PC-9 (cell line): Measurements from ENCODE around the gene KRTAP5-1.

Experiments
- EZH2 ChIP-seq: fragments of 200-600 bp; sonication (generic); IDR thresholded peaks from 2 replicates; pipeline ENCODE4 v1.8.0; 2017; ENCODE audit warnings: antibody characterized with exemption, low read depth
- TF ChIP-seq, protein P1 (sequence below): fragments of 200-600 bp; sonication (generic); conservative IDR thresholded peaks from 2 replicates; pipeline ENCODE4 v1.6.1; 2017; ENCODE audit warnings: mixed run types, antibody characterized with exemption, mild to moderate bottlenecking, moderate library complexity

DNA sequence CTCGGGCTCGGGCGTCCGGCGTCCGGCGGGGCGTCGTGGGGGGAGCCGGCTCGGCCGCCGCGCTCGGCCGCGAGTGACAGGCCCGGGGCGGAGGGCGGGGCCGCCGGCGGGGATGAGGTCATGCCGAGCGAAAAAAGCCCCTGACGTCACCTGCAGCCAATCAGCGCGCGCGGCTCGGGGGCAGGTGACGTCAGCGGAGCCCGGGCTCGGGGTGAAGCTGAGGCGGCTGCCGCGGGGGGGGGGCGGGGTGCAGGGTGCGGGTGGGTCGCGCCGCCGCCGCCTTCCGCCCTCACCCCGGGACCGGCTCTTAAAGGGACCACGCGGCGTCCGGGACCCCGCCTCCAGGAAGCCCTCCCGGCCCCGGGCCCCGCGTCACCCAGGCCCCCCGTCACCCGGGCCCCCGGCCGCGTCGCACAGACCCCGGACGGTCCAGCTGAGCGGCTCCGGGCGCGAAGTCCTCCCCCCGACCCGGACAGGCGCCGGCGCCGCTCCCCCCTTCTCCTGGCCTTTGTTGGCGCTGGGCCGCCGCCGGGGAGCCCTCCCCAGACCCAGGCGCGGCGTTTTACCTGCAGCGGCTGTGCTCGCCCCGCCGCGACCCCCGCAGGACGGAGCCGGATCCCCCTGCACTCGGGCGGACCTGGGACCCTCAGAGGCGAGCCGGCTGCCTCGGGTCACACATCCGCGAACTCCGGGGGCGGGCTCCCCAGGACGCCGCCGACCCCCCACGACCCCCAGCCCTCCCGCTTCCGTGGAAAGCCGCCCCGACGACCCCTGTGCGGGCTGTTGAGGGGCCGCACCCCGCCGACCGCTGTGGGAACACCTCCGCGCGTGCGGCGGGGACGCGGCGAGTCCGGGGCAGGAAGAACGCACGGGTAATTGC, 12.6 kb downstream of the KRTAP5-1 start, which contains the start of gene DUSP8:
- TF ChIP-seq, protein P1, sequence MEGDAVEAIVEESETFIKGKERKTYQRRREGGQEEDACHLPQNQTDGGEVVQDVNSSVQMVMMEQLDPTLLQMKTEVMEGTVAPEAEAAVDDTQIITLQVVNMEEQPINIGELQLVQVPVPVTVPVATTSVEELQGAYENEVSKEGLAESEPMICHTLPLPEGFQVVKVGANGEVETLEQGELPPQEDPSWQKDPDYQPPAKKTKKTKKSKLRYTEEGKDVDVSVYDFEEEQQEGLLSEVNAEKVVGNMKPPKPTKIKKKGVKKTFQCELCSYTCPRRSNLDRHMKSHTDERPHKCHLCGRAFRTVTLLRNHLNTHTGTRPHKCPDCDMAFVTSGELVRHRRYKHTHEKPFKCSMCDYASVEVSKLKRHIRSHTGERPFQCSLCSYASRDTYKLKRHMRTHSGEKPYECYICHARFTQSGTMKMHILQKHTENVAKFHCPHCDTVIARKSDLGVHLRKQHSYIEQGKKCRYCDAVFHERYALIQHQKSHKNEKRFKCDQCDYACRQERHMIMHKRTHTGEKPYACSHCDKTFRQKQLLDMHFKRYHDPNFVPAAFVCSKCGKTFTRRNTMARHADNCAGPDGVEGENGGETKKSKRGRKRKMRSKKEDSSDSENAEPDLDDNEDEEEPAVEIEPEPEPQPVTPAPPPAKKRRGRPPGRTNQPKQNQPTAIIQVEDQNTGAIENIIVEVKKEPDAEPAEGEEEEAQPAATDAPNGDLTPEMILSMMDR: no peak
- TF ChIP-seq EZH2: no peak
